Mesendoderm (in vitro differentiated cells): ENCODE data around the gene PRKAG2.
"Not testable (repeated sequence)": the region's sequence is repeated elsewhere in the genome, so short reads cannot be mapped to it uniquely, and the experiment has no call there.

Experiments used
- DNase-seq: peaks from one replicate; pipeline ENCODE4 v3.0.0; 2013
- H2AK5ac ChIP-seq: 2 replicates; pipeline ENCODE4 v1.6.1; 2013; ENCODE audit warnings: low read length, inconsistent platforms
- H2BK120ac ChIP-seq: 2 replicates; pipeline ENCODE4 v1.6.1; 2013; ENCODE audit warnings: low read depth, mild to moderate bottlenecking, low read length, moderate library complexity, mixed read lengths
- H2BK15ac ChIP-seq: replicated peaks from 2 replicates; pipeline ENCODE4 v1.6.1; 2013; ENCODE audit warnings: low read depth, mild to moderate bottlenecking, moderate library complexity
- H2BK5ac ChIP-seq: 2 replicates; pipeline ENCODE4 v1.6.1; 2013; ENCODE audit warnings: low read length, inconsistent platforms
- H3K18ac ChIP-seq: 2 replicates; pipeline ENCODE4 v1.6.1; 2013; ENCODE audit warnings: mild to moderate bottlenecking, low read length, mixed read lengths
- H3K23ac ChIP-seq: one replicate; pipeline ENCODE4 v1.6.1; 2013; ENCODE audit warnings: low read length
- H3K27ac ChIP-seq: 2 replicates; pipeline ENCODE4 v1.5.1; 2013; ENCODE audit warnings: low read depth, mild to moderate bottlenecking, inconsistent platforms, low read length, moderate library complexity
- H3K27me3 ChIP-seq: 2 replicates; pipeline ENCODE4 v1.6.1; 2013; ENCODE audit warnings: low read length, control low read depth, mild to moderate bottlenecking, inconsistent platforms; ENCODE audit not compliant: insufficient read depth, poor library complexity
- H3K36me3 ChIP-seq: 2 replicates; pipeline ENCODE4 v1.6.1; 2013; ENCODE audit warnings: low read length, inconsistent platforms; ENCODE audit not compliant: control insufficient read depth, insufficient read depth
- H3K4ac ChIP-seq: one replicate; pipeline ENCODE4 v1.6.1; 2013; ENCODE audit warnings: low read depth, mild to moderate bottlenecking, low read length, moderate library complexity
- H3K4me1 ChIP-seq: 2 replicates; pipeline ENCODE4 v1.6.1; 2013; ENCODE audit warnings: low read depth, low read length, inconsistent platforms; ENCODE audit not compliant: control insufficient read depth
- H3K4me2 ChIP-seq: 2 replicates; pipeline ENCODE4 v1.6.1; 2013; ENCODE audit warnings: low read length
- H3K4me3 ChIP-seq: 2 replicates; pipeline ENCODE4 v1.5.1; 2013; ENCODE audit warnings: mild to moderate bottlenecking, low read length
- H3K56ac ChIP-seq: one replicate; pipeline ENCODE4 v1.6.1; 2013; ENCODE audit warnings: low read length
- H3K79me1 ChIP-seq: 2 replicates; pipeline ENCODE4 v1.6.1; 2013; ENCODE audit warnings: low read length, inconsistent platforms
- H3K79me2 ChIP-seq: 2 replicates; pipeline ENCODE4 v1.6.1; 2013; ENCODE audit warnings: mild to moderate bottlenecking, low read length; ENCODE audit not compliant: control insufficient read depth, insufficient read depth
- H3K9ac ChIP-seq: 2 replicates; pipeline ENCODE4 v1.6.1; 2013; ENCODE audit warnings: low read length, inconsistent platforms
- H4K5ac ChIP-seq: one replicate; pipeline ENCODE4 v1.6.1; 2013; ENCODE audit warnings: low read length
- H4K8ac ChIP-seq: one replicate; pipeline ENCODE4 v1.6.1; 2013; ENCODE audit warnings: low read depth, mild to moderate bottlenecking, control low read depth, low read length, moderate library complexity
- WGBS: extraction: QIAGEN DNeasy Blood & Tissue Kit; methylation state at CpG from one replicate; pipeline ENCODE4 v1.1.7; 2013; ENCODE audit warnings: low lambda C conversion rate, missing lambda C conversion rate; ENCODE audit not compliant: insufficient coverage; ENCODE audit errors: extremely low coverage; 5-methylcytosine and 5-hydroxymethylcytosine counted together

PRKAG2 gene

GRCh38 chr7:151748733-151749132 is 128.2 kb downstream of the PRKAG2 start:
- no peak overlapping the region for H2BK5ac ChIP-seq
- H3K4ac ChIP-seq = no peak overlapping the region
- H3K4me1 ChIP-seq = no peaks in the 10 kb centered on the region
- H3K4me2 ChIP-seq = no peak overlapping the region
- no peaks in the 10 kb centered on the region for H3K27me3 ChIP-seq
- no peaks in the 10 kb centered on the region for H3K79me1 ChIP-seq
- no peak overlapping the region for H2AK5ac ChIP-seq
- H3K9ac ChIP-seq = no peak overlapping the region
- no peak overlapping the region for H2BK120ac ChIP-seq
- no peak overlapping the region for H3K18ac ChIP-seq
- H3K4me3 ChIP-seq = no peak overlapping the region
- H3K36me3 ChIP-seq = no peaks in the 10 kb centered on the region
- WGBS = no CpG with 5 or more reads among the region's 15 CpGs
- DNase-seq = no peak
- H3K27ac ChIP-seq = no peak overlapping the region
- no peaks in the 10 kb centered on the region for H3K79me2 ChIP-seq
- H4K5ac ChIP-seq = no peak overlapping the region
- H4K8ac ChIP-seq = no peak overlapping the region
- H3K56ac ChIP-seq = no peak overlapping the region
- no peak overlapping the region for H3K23ac ChIP-seq
- H2BK15ac ChIP-seq = no peak overlapping the region

GRCh38 chr7:151748021-151748420 is 128.9 kb downstream of the PRKAG2 start:
- not testable (repeated sequence) for H4K5ac ChIP-seq, H3K4me2 ChIP-seq, H3K18ac ChIP-seq, H3K9ac ChIP-seq, H3K27ac ChIP-seq, H3K36me3 ChIP-seq, H3K79me1 ChIP-seq, H3K4me1 ChIP-seq, H3K23ac ChIP-seq, H3K27me3 ChIP-seq, H3K4me3 ChIP-seq, H2BK120ac ChIP-seq, H3K79me2 ChIP-seq, H2BK5ac ChIP-seq, H2AK5ac ChIP-seq, H3K4ac ChIP-seq, DNase-seq, H2BK15ac ChIP-seq, H3K56ac ChIP-seq, H4K8ac ChIP-seq
- WGBS = no CpG with 5 or more reads among the region's 5 CpGs

- no peak for DNase-seq
Observed at GRCh38 chr7:151745706-151746105, 131.2 kb downstream of the PRKAG2 start.

GRCh38 chr7:151744656-151745638 is 132.0 kb downstream of the PRKAG2 start:
- Histone ChIP-seq H3K4ac (no peak overlapping the region), H3K18ac (no peak overlapping the region), H3K79me2 (no peaks in the 10 kb centered on the region), H2BK120ac (no peak overlapping the region), H3K27ac (no peak overlapping the region), H3K4me3 (no peak overlapping the region), H4K5ac (no peak overlapping the region), H3K4me2 (no peak overlapping the region), H2BK5ac (no peak overlapping the region), H4K8ac (no peak overlapping the region), H3K4me1 (peaks cover 2% of the 10 kb centered on the region), H3K27me3 (no peaks in the 10 kb centered on the region), H3K9ac (no peak overlapping the region), H2AK5ac (no peak overlapping the region), H2BK15ac (no peak overlapping the region), H3K36me3 (no peaks in the 10 kb centered on the region), H3K56ac (no peak overlapping the region), H3K23ac (no peak overlapping the region), H3K79me1 (no peaks in the 10 kb centered on the region)
- no CpG with 5 or more reads among the region's 33 CpGs for WGBS
- DNase-seq = no peak

More at GRCh38 chr7:151745706-151746105, 131.2 kb downstream of the PRKAG2 start:
- Histone ChIP-seq H2BK5ac (no peak overlapping the region), H3K18ac (no peak overlapping the region), H3K56ac (no peak overlapping the region), H3K9ac (no peak overlapping the region), H3K27me3 (no peaks in the 10 kb centered on the region), H3K79me1 (no peaks in the 10 kb centered on the region), H3K4me3 (no peak overlapping the region), H3K4ac (no peak overlapping the region), H3K4me1 (peaks cover 2% of the 10 kb centered on the region), H3K79me2 (no peaks in the 10 kb centered on the region), H3K4me2 (no peak overlapping the region), H3K23ac (no peak overlapping the region), H4K5ac (no peak overlapping the region), H3K27ac (no peak overlapping the region), H2AK5ac (no peak overlapping the region), H3K36me3 (no peaks in the 10 kb centered on the region), H2BK15ac (no peak overlapping the region), H2BK120ac (no peak overlapping the region), H4K8ac (no peak overlapping the region)
- no CpG with 5 or more reads among the region's 11 CpGs for whole genome bisulfite sequencing

GRCh38 chr7:151744051-151744580 is 132.8 kb downstream of the PRKAG2 start:
- Histone ChIP-seq H3K4me3 (no peak overlapping the region), H2AK5ac (no peak overlapping the region), H3K4ac (no peak overlapping the region), H3K79me1 (no peaks in the 10 kb centered on the region), H2BK120ac (no peak overlapping the region), H2BK5ac (no peak overlapping the region), H4K5ac (no peak overlapping the region), H3K79me2 (no peaks in the 10 kb centered on the region), H3K4me1 (peaks cover 2% of the 10 kb centered on the region), H3K4me2 (no peak overlapping the region), H3K23ac (no peak overlapping the region), H3K18ac (no peak overlapping the region), H3K56ac (no peak overlapping the region), H3K27ac (no peak overlapping the region), H3K9ac (no peak overlapping the region), H3K36me3 (no peaks in the 10 kb centered on the region), H2BK15ac (no peak overlapping the region), H3K27me3 (no peaks in the 10 kb centered on the region), H4K8ac (no peak overlapping the region)
- no CpG with 5 or more reads among the region's 18 CpGs for WGBS
- no peak for DNase-seq
